SK-N-MC (cell line): Measurements from ENCODE around the gene SERINC2.

Source experiments
- DNase-seq: peaks from one replicate; pipeline ENCODE4 v3.0.0-alpha.2; 2011; ENCODE audit warnings: low read depth, low spot score
- H3K27ac ChIP-seq: fragments of 200-600 bp; sonication (generic); 2 replicates; pipeline ENCODE4 v1.5.1; 2016; ENCODE audit warnings: mixed run types
- H3K36me3 ChIP-seq: fragments of 200-600 bp; sonication (generic); 2 replicates; pipeline ENCODE4 v1.6.1; 2017; ENCODE audit warnings: antibody characterized with exemption, low read length, mixed read lengths; ENCODE audit not compliant: insufficient read depth
- H3K4me3 ChIP-seq: fragments of 200-600 bp; sonication (generic); 2 replicates; pipeline ENCODE4 v1.5.1; 2016
- H3K9ac ChIP-seq: fragments of 200-600 bp; sonication (generic); 2 replicates; pipeline ENCODE4 v1.8.0; 2017; ENCODE audit warnings: mixed run types, mixed read lengths; ENCODE audit not compliant: insufficient read length
- H3K9me3 ChIP-seq: fragments of 200-600 bp; sonication (generic); 2 replicates; pipeline ENCODE4 v1.6.1; 2017; ENCODE audit warnings: low read depth, mild to moderate bottlenecking, antibody characterized with exemption, low read length, moderate library complexity, mixed read lengths
- EZH2 ChIP-seq: fragments of 200-600 bp; sonication (generic); IDR thresholded peaks from one replicate; pipeline ENCODE4 v1.6.1; 2017; ENCODE audit warnings: antibody characterized with exemption
- FOXP2 ChIP-seq: optimal IDR thresholded peaks from 2 replicates; pipeline ENCODE3; 2011; ENCODE audit warnings: mild to moderate bottlenecking, moderate library complexity; ENCODE audit not compliant: insufficient read depth; ENCODE audit errors: extremely low read length, control extremely low read depth
- POLR2AphosphoS5 ChIP-seq: IDR thresholded peaks from 2 replicates; pipeline ENCODE4 v1.6.1; 2012; ENCODE audit warnings: mild to moderate bottlenecking, low read depth, low read length, borderline replicate concordance

The SERINC2 gene

DNA sequence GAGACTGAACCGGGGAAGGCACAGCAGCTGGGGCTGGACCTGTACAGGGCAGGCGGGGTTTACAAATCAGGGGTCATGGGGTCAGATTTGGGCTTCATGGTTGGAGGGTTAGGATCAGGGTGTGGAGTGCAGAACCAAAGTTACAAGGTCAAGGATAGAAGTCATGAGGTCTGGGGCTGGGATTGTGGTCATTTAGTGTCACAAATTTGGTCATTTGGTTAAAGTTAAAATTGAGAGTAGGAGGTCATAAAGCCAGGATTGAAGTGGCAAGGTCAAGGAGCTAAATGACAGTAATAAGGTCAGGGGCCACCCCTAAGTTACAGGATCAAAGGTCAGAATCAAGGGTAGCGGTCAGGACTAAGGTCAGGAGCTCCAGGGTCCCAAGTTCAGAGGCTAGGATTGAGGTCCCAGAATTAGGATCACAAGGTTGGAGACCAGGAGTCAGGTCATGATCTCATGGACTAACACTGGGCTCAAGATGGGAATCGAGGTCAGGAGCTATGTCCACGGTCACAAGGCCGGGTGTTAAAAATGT is 20.4 kb downstream of the SERINC2 start:
- no peak overlapping the region for H3K27ac ChIP-seq
- H3K9ac ChIP-seq = no peak overlapping the region
- no peak for DNase-seq
- no peaks in the 10 kb centered on the region for H3K36me3 ChIP-seq
- no peak for TF ChIP-seq FOXP2
- TF ChIP-seq EZH2 = no peak
- no peak for TF ChIP-seq POLR2AphosphoS5
- H3K9me3 ChIP-seq = no peaks in the 10 kb centered on the region
- no peak overlapping the region for H3K4me3 ChIP-seq

DNA sequence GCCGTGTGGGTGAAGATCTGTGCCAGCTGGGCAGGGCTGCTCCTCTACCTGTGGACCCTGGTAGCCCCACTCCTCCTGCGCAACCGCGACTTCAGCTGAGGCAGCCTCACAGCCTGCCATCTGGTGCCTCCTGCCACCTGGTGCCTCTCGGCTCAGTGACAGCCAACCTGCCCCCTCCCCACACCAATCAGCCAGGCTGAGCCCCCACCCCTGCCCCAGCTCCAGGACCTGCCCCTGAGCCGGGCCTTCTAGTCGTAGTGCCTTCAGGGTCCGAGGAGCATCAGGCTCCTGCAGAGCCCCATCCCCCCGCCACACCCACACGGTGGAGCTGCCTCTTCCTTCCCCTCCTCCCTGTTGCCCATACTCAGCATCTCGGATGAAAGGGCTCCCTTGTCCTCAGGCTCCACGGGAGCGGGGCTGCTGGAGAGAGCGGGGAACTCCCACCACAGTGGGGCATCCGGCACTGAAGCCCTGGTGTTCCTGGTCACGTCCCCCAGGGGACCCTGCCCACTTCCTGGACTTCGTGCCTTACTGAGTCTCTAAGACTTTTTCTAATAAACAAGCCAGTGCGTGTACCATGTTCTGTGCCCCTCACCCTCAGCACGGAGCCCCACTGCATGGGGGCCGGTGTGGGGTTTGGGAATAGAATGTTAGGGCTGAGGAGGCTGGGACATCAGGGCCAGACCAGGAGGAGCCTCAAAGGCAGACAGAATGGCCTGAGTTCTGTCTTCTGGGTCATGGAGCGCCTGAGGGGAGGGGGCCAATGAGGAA is 21.3 kb downstream of the SERINC2 start:
- TF ChIP-seq FOXP2 (no peak), POLR2AphosphoS5 (no peak), EZH2 (no peak)
- H3K9me3 ChIP-seq = no peaks in the 10 kb centered on the region
- H3K36me3 ChIP-seq = no peaks in the 10 kb centered on the region
- H3K27ac ChIP-seq = no peak overlapping the region
- H3K9ac ChIP-seq = no peak overlapping the region
- DNase-seq = no peak
- H3K4me3 ChIP-seq = no peak overlapping the region

DNA sequence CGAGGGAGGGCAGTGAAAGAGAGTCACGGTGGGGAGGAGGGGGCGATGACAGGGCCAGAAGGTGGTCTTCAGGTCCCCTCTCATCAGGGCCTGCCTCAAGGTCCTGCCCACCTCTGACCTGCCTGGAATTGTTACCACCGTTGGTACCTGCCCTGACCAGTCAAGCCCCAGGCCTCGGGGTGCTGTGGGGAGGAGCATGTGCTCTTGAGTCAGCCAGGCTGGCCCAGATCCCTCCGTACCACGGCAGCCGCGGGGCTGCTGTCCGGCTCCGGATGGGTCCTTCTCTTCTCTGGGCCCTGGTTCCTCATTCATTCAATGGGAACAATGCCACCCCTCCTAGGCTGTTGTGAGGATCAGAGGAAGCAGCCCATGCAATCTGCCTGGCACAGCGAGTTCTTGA is 22.0 kb downstream of the SERINC2 start:
- no peak for TF ChIP-seq EZH2
- no peak for TF ChIP-seq FOXP2
- no peak for TF ChIP-seq POLR2AphosphoS5
- no peaks in the 10 kb centered on the region for H3K9me3 ChIP-seq
- H3K4me3 ChIP-seq = no peak overlapping the region
- no peak for DNase-seq
- no peaks in the 10 kb centered on the region for H3K36me3 ChIP-seq
- no peak overlapping the region for H3K9ac ChIP-seq
- H3K27ac ChIP-seq = no peak overlapping the region

DNA sequence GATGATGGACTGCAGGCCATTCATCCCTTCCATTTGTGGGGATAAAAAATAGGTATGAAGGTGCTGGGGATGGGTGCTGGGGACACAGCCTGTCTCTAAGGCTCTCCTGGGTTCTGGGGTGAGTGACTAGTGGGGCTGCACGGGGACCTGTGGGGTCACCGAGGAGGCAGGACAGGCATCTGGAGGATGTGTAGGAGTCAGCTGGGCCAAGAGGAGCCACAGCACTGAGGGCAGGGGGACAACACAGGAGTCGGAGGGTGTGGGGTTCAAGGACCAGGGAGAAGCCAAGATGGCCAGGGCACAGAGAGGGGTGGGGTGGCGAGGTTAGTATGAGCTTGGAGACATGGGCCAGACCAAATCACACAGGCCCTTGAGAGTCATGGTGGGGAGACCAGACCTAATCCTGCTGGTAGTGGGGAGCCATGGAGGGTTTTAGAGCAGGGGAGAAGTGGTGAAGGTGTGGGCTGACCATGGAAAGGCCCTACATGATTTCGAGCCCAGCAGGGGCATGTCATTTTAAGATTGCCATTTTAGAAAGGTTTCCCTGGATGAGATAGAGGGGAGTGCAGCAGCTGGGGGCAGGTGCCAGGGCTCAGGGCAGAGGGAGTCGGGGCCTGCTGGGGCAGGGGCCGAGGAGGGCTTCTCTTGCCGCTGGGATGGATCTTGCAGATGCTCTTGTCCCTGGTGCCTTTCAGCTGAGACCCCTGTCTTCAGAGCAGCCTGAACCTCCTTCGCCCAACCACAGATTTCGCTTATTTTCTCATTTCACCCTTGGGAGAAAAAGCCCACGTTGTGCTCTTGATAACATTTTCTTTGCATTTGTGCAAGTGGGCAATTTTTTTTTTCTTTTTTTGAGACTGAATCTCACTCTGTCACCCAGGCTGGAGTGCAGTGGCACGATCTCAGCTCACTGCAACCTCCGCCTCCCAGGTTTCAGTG is 22.7 kb downstream of the SERINC2 start:
- Histone ChIP-seq H3K27ac (no peak overlapping the region), H3K9ac (no peak overlapping the region), H3K36me3 (no peaks in the 10 kb centered on the region), H3K9me3 (no peaks in the 10 kb centered on the region), H3K4me3 (no peak overlapping the region)
- DNase-seq = no peak
- TF ChIP-seq FOXP2 (no peak), EZH2 (no peak), POLR2AphosphoS5 (no peak)

DNA sequence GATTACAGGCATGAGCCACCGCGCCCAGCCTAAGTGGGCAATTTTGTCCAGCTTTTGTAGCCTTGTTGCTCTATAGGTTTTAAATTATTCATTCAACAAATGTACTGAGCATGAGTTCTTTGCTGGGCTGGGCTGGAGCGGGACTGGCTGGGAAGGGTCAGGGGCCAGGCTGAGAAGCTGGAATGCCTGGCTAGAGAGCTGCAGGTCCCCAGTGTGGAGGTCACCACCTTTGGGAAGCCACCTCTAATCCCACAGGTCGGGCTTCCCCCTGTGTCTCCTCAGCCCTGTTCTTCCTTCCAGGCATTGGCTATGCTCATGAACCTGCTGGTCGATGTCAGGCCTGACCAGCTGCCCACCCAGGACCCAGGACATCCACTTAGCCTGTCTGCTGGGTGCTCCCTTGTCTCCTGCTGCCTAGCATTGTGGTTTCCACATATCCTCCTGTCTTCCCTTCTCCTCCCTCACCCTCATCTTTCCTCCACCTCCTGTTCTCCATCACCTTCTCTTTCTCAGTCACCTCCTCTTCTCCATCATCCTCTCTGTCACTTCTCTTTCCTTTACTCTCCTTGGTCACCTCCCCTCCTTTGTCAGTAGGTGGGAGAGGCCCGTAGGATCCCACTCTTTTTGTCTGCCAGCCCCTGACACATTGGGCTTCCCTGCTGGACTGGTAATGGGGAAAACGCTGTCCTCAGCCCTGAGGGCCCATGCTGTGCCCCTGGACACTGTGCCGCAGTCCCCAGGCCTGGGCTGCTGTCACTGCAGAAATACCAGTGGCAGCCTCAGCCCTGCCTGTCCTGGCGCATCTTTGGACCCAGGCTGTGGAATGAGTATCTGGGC is 23.8 kb downstream of the SERINC2 start:
- no peak for DNase-seq
- no peak overlapping the region for H3K9ac ChIP-seq
- no peaks in the 10 kb centered on the region for H3K36me3 ChIP-seq
- no peaks in the 10 kb centered on the region for H3K9me3 ChIP-seq
- H3K4me3 ChIP-seq = no peak overlapping the region
- H3K27ac ChIP-seq = no peak overlapping the region
- no peak for TF ChIP-seq FOXP2
- no peak for TF ChIP-seq POLR2AphosphoS5
- TF ChIP-seq EZH2 = no peak

DNA sequence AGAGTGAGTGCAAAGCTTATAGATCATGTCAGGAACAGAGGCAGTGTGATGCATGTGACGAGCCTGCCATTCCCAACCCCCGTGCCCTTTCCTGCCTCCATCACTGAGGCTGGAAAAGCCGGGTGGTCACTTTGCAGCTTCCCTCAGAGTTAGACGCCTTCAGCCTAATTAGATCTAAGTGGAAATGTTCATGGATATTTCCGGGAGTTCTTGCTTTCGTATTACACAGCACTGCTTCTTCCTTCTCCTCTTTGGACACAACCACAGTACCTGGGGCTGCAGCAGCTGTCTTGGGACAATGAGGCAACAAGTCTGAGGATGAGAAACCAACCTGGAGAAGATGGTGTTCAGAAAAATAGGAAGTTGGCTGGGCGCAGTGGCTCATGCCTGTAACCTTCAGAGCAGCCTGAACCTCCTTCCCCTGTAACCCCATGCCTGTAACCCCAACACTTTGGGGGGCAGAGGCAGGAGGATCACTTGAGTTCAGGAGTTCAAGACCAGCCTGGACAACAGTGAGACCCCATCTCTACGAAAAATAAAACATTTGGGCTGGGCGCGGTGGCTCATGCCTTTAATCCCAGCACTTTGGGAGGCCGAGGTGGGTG is 24.5 kb downstream of the SERINC2 start:
- no peaks in the 10 kb centered on the region for H3K36me3 ChIP-seq

DNA sequence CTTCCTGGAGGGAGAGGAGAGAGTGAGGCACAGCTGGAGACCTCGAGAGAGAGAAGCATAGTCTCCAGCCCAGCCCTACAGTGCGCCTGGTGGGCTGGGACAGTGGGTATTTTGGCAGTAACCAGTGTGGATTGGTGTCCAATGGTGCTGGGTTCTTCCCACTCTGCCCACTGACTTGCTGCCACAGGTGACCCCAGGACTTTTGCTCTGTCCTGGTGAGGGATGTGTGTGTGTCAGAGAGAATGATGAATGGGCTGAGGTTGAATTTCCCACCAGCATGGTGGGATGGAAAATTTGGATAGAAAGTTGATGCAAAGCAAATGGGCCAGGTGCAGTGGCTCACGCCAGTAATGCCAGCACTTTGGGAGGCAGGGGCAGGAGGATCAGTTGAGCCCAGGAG is 26.3 kb downstream of the SERINC2 start:
- no peak overlapping the region for H3K27ac ChIP-seq
- no peak overlapping the region for H3K4me3 ChIP-seq
- H3K9ac ChIP-seq = no peak overlapping the region
- H3K36me3 ChIP-seq = no peaks in the 10 kb centered on the region
- TF ChIP-seq EZH2 (no peak), FOXP2 (no peak), POLR2AphosphoS5 (no peak)
- H3K9me3 ChIP-seq = no peaks in the 10 kb centered on the region
- DNase-seq = no peak

More for the DNA sequence above, 24.5 kb downstream of the SERINC2 start:
- no peak overlapping the region for H3K4me3 ChIP-seq
- no peak overlapping the region for H3K9ac ChIP-seq
- TF ChIP-seq FOXP2 = no peak
- TF ChIP-seq EZH2 = no peak
- no peak for TF ChIP-seq POLR2AphosphoS5
- H3K9me3 ChIP-seq = no peaks in the 10 kb centered on the region
- DNase-seq = no peak
- no peak overlapping the region for H3K27ac ChIP-seq
